ENCODE results near the gene ALDH3A1.

The ALDH3A1 gene

DNA sequence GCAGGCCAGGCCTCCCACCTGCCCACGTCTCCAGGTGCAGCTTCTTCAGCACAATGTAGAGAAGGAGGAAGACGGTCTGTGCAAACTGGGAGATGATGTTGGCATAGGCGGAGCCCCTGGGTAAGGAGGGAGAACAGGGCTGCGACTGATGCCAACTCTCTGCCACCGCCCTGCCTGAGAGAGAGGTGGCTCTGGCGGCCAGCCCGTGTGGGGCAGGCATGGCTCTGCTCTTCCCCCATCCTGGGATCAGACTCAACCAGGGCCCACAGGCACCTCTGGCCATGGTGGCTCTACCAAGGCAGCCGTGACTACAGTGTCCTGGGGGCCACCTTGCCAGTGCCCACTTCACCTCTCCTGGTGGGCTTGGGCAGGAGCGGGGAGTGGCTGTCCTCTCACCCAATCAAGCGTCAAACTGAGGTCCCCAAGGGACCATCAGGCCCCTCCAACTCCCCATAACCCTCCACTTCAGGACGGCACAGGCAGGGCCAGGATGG lies 40.3 kb downstream of the ALDH3A1 start:
- H3K4me3 ChIP-seq (ENCODE audit: low read depth, low read length) = no peak overlapping the region
- TF ChIP-seq, protein P1, sequence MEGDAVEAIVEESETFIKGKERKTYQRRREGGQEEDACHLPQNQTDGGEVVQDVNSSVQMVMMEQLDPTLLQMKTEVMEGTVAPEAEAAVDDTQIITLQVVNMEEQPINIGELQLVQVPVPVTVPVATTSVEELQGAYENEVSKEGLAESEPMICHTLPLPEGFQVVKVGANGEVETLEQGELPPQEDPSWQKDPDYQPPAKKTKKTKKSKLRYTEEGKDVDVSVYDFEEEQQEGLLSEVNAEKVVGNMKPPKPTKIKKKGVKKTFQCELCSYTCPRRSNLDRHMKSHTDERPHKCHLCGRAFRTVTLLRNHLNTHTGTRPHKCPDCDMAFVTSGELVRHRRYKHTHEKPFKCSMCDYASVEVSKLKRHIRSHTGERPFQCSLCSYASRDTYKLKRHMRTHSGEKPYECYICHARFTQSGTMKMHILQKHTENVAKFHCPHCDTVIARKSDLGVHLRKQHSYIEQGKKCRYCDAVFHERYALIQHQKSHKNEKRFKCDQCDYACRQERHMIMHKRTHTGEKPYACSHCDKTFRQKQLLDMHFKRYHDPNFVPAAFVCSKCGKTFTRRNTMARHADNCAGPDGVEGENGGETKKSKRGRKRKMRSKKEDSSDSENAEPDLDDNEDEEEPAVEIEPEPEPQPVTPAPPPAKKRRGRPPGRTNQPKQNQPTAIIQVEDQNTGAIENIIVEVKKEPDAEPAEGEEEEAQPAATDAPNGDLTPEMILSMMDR (IDR thresholded peaks at IDR 0.05; ENCODE audit: insufficient read depth, low read depth, low read length, missing control alignments) = no peak
- DNase-seq (ENCODE audit: low read depth) = no peak

DNA sequence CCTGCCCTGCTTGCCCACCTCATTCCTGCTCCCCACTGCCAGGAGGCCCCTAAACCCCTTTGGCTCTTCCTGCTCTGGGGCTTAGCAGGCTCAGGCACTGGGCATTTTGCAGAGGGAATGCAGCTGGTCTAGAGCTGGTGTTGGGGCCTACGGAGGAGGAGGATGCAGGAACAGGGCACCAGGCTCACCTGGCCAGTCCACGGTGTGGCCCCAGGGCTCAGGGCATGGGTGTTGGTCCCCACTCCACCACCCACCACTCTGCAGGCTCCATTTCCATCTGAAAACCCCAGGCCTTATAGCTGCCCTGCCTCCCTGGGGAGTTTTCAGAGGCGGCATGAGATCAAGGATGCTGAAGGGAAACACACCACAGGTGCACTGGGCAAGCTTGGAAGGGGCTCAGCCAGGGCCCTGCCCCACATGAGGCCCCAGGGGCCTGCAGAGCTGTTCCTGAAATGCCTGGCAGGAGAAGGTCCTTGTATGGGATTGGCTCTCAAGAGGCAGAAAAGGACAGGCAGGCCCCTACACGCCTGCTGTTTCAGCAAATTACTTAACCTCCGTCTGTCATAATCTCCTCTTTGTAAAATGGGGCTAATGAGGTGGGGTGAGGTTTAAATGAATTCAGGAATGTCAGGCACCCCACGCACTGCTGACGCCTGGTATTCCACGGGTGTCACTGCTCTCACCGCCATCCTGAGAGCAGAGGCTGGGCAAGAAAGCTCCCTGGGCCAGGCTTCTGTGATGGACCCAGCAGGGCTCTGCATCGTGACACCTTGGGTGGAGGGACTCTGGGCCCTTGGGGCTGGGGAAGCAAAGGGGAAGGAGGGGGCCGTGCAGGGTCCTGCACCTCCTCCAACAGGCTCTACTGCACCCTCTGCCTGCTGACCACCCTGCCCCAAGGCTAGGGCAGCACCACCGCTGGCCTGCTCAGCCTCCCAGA lies 41.0 kb downstream of the ALDH3A1 start:
- DNase-seq (ENCODE audit: low read depth) = no peak
- TF ChIP-seq, protein P1 (IDR thresholded peaks at IDR 0.05; ENCODE audit: insufficient read depth, low read depth, low read length, missing control alignments) = no peak

DNA sequence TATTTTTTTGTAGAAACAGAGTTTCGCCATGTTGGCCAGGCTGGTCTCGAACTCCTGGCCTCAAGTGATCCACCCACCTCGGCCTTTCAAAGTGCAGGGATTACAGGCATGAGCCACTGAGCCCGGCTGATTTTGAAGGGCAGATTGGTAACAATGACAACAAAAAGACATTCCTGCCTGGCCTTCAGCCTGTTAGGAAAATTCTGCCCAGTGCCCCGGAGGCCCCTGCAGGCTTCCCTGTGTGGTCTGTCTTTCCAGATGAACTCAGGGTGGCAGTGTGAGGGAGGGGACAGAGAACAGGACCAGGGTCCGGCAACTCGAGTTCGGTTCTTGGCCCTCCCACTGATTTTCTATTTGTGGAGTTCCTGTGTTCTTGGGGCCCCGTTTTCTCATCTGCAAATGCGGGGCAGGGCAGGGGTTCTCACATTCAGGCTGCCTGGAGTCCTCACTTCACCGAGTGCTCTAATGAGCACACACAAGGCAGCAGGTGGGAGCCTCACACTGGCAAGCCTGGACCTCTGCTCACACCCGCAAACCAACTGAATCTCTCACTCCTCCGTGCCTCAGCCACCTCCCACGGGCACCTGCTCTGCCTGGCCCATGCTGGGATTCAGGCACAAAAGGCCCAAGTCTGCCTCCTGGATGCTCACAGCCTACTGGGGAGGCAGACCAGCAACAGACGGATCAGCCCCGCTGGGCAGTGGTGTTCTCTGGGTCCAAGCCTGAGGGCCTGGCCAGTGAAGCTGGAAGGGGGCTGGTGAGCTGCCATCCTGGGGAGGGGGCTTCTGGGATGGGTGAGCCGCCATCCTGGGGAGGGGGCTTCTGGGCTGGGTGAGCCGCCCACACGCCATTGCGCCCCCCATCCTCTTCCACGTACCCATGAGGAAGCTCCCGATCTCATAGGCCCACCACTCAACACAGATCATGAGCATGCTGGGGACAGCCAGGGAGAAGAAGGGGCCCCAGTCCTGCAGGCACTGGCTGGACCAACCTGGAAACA lies 42.0 kb downstream of the ALDH3A1 start:
- no peak for DNase-seq (ENCODE audit: low read depth)
- no peak overlapping the region for H3K4me3 ChIP-seq (ENCODE audit: low read depth, low read length)
- TF ChIP-seq, protein P1 (IDR thresholded peaks at IDR 0.05; ENCODE audit: insufficient read depth, low read depth, low read length, missing control alignments) = no peak

More for the DNA sequence above, 41.0 kb downstream of the ALDH3A1 start:
- no peak overlapping the region for H3K4me3 ChIP-seq (ENCODE audit: low read depth, low read length)

DNA sequence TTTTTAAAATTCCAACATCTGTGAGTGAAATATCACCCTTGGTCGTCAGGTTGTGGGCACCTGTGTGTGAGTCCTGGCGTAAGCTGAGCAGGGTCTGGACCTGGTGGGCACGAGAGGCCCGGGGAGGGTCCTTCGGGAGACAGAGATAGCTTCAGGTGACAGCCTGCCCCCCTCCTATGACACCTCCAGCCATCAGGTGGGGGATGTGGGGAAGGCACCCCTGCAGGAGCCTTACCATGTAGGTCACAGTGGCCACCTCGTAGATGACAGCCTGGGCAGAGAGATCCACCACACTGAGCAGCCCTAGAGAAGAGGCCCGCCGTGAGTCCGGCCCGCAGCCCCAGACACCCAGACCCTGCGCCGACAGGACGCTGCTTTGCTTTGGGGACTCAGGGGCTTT lies 42.9 kb downstream of the ALDH3A1 start:
- TF ChIP-seq, protein P1 (IDR thresholded peaks at IDR 0.05; ENCODE audit: insufficient read depth, low read depth, low read length, missing control alignments) = no peak
- H3K4me3 ChIP-seq (ENCODE audit: low read depth, low read length) = no peak overlapping the region
- DNase-seq (ENCODE audit: low read depth) = no peak

DNA sequence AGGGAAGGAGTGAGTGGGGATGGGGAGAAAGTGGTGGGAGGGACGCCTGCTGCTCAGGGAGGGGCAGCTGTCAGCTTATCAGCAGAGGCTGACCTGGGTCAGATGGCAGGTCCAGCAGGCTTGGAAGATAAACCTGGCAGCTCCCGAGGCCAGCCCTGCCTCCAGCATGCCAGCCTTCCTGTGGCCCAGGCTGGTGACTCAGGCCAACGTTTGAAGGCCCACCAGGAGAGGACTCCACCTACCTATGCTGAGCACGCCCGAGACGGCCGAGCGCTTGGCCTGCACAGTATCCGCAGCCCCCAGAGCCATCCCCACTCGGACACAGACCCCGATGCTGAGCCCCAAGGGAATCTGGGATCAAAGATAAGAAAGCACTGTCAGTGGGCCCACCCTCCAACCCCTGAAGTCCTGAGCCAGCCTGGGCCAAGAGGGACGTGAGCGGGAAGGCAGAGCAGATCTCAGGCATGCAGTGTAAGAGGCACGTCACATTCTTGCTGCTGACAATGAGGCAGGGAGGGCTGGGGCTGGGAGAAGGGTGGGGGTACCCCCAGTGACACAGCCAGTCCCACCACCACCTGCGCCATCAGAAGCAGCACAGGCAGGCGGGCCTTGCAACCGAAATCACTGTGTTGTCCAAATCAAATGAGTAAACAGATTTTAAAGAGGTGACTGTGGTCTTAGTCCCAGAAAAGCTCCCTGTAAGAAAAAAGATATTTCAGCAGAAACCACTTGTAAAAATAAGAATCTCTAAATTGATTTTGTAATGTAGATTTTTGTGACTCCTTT lies 44.1 kb downstream of the ALDH3A1 start:
- no peak overlapping the region for H3K4me3 ChIP-seq (ENCODE audit: low read depth, low read length)
- DNase-seq (ENCODE audit: low read depth) = no peak

More for the DNA sequence above, 44.1 kb downstream of the ALDH3A1 start:
- TF ChIP-seq, protein P1 (IDR thresholded peaks at IDR 0.05; ENCODE audit: insufficient read depth, low read depth, low read length, missing control alignments) = no peak

Measured in GM12865 (cell line).